Measurements from ENCODE around the gene TCEA3.

Gene TCEA3

DNA sequence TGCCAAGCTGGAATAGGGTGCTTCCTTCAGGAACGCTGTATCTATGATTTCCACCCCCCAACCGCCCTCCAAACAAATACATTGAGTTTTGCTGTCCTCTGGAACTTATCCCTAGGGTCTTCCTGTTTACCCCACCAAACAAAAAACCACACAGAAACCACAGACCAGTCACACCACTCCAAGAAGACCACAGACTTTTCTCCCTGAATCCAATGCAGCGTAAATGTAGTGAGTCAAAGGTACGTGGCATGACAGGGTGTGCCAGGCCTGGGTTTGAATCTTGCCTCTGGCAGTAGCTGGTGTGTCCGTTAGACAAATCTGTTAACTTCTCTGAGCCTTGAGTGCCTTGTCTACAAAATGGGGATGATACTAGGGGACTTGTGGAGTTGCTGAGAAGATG is 31.7 kb upstream of the TCEA3 start:
- Histone ChIP-seq H3K27ac (replicated peaks) (no peak overlapping the region), H3K4me3 (replicated peaks; ENCODE audit: insufficient read depth, low read length) (no peak overlapping the region), H3K27me3 (ENCODE audit: insufficient read depth, poor library complexity, severe bottlenecking) (peaks cover 10% of the 10 kb centered on the region)
- TF ChIP-seq SPI1 (IDR thresholded peaks at IDR 0.05; ENCODE audit: borderline replicate concordance, low read depth) (no peak), POLR2AphosphoS5 (IDR thresholded peaks at IDR 0.05; ENCODE audit: low read depth) (no peak), GABPA (IDR thresholded peaks at IDR 0.05; ENCODE audit: low read depth) (no peak)
- TF ChIP-seq, protein P1, sequence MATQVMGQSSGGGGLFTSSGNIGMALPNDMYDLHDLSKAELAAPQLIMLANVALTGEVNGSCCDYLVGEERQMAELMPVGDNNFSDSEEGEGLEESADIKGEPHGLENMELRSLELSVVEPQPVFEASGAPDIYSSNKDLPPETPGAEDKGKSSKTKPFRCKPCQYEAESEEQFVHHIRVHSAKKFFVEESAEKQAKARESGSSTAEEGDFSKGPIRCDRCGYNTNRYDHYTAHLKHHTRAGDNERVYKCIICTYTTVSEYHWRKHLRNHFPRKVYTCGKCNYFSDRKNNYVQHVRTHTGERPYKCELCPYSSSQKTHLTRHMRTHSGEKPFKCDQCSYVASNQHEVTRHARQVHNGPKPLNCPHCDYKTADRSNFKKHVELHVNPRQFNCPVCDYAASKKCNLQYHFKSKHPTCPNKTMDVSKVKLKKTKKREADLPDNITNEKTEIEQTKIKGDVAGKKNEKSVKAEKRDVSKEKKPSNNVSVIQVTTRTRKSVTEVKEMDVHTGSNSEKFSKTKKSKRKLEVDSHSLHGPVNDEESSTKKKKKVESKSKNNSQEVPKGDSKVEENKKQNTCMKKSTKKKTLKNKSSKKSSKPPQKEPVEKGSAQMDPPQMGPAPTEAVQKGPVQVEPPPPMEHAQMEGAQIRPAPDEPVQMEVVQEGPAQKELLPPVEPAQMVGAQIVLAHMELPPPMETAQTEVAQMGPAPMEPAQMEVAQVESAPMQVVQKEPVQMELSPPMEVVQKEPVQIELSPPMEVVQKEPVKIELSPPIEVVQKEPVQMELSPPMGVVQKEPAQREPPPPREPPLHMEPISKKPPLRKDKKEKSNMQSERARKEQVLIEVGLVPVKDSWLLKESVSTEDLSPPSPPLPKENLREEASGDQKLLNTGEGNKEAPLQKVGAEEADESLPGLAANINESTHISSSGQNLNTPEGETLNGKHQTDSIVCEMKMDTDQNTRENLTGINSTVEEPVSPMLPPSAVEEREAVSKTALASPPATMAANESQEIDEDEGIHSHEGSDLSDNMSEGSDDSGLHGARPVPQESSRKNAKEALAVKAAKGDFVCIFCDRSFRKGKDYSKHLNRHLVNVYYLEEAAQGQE (IDR thresholded peaks at IDR 0.05; ENCODE audit: insufficient replicate concordance, low read depth), result no peak
- TF ChIP-seq, protein P2, sequence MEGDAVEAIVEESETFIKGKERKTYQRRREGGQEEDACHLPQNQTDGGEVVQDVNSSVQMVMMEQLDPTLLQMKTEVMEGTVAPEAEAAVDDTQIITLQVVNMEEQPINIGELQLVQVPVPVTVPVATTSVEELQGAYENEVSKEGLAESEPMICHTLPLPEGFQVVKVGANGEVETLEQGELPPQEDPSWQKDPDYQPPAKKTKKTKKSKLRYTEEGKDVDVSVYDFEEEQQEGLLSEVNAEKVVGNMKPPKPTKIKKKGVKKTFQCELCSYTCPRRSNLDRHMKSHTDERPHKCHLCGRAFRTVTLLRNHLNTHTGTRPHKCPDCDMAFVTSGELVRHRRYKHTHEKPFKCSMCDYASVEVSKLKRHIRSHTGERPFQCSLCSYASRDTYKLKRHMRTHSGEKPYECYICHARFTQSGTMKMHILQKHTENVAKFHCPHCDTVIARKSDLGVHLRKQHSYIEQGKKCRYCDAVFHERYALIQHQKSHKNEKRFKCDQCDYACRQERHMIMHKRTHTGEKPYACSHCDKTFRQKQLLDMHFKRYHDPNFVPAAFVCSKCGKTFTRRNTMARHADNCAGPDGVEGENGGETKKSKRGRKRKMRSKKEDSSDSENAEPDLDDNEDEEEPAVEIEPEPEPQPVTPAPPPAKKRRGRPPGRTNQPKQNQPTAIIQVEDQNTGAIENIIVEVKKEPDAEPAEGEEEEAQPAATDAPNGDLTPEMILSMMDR (IDR thresholded peaks at IDR 0.05; ENCODE audit: insufficient read depth, low read length), result no peak
- DNase-seq (ENCODE audit: low read depth in 1 of 2, low spot score in 1 of 2), result no peak

DNA sequence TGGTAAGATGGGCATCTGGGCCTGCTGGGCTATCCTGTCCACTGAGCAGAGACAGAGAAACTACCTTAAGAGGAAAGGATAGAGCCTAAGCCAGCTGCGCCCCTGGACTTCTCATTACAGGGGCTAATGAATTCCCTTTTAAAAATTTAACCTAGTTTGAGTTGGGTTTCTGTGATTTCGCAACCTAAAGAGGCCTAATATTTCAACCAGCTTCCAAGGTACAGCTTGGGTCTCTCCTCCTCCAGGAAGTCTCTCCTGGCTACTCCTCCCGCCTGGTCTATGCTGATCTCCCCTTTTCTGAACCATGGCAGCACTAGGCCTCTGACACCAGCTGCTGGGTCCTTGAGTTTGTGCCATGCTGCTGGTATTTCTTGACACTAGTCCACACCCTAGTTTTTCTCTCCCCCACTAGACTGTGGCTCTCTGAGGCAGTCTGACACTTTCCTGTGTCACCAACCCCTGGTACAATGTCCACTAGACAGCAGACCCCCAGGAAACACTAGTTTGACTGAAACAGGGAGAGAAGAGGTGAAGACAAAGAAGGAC is 29.0 kb upstream of the TCEA3 start:
- DNase-seq (ENCODE audit: low read depth in 1 of 2, low spot score in 1 of 2), result no peak
- TF ChIP-seq GABPA (IDR thresholded peaks at IDR 0.05; ENCODE audit: low read depth), result no peak
- TF ChIP-seq, protein P1 (IDR thresholded peaks at IDR 0.05; ENCODE audit: insufficient replicate concordance, low read depth), result no peak
- TF ChIP-seq, protein P2 (IDR thresholded peaks at IDR 0.05; ENCODE audit: insufficient read depth, low read length), result no peak
- TF ChIP-seq POLR2AphosphoS5 (IDR thresholded peaks at IDR 0.05; ENCODE audit: low read depth), result no peak
- no peak for TF ChIP-seq SPI1 (IDR thresholded peaks at IDR 0.05; ENCODE audit: borderline replicate concordance, low read depth)
- Histone ChIP-seq H3K4me3 (replicated peaks; ENCODE audit: insufficient read depth, low read length) (no peak overlapping the region), H3K27ac (replicated peaks) (no peak overlapping the region), H3K27me3 (ENCODE audit: insufficient read depth, poor library complexity, severe bottlenecking) (peaks cover 14% of the 10 kb centered on the region)

DNA sequence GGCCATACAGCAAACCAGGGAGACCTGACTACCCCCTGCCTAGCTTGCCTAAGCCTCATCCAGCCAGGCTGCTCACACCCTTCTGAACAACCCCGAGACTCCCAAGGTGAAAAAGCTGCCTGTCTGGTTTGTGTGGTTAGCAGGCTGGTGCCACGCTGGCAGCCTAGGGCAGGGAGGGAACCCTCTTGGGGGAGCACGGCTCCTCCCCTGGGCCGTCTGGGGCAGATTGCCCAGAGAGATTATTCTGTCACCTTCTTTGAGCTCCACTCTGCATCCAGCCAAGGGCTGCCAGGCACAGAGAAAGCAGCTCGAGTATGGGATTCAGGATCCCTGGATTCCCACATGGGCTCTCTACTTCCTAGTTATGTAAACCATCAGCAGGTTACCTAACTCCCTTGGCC is 27.5 kb upstream of the TCEA3 start:
- no peak overlapping the region for H3K27ac ChIP-seq (replicated peaks)
- H3K27me3 ChIP-seq (ENCODE audit: insufficient read depth, poor library complexity, severe bottlenecking), result peaks cover 14% of the 10 kb centered on the region
- H3K4me3 ChIP-seq (replicated peaks; ENCODE audit: insufficient read depth, low read length), result no peak overlapping the region
- no peak for TF ChIP-seq GABPA (IDR thresholded peaks at IDR 0.05; ENCODE audit: low read depth)
- TF ChIP-seq SPI1 (IDR thresholded peaks at IDR 0.05; ENCODE audit: borderline replicate concordance, low read depth), result no peak
- TF ChIP-seq, protein P1 (IDR thresholded peaks at IDR 0.05; ENCODE audit: insufficient replicate concordance, low read depth), result no peak
- TF ChIP-seq, protein P2 (IDR thresholded peaks at IDR 0.05; ENCODE audit: insufficient read depth, low read length), result no peak
- no peak for TF ChIP-seq POLR2AphosphoS5 (IDR thresholded peaks at IDR 0.05; ENCODE audit: low read depth)
- DNase-seq (ENCODE audit: low read depth in 1 of 2, low spot score in 1 of 2), result peak in 1 of 2 experiments; percentile 8

All from HL-60 (cell line).